ENCODE results near the gene GGT1.
"Not testable (repeated sequence)": the region's sequence is repeated elsewhere in the genome, so short reads cannot be mapped to it uniquely, and the experiment has no call there.

Gene GGT1
- 1.2 to 1.7 (median 1.4) reads per million in 3 donors for total RNA-seq

DNA sequence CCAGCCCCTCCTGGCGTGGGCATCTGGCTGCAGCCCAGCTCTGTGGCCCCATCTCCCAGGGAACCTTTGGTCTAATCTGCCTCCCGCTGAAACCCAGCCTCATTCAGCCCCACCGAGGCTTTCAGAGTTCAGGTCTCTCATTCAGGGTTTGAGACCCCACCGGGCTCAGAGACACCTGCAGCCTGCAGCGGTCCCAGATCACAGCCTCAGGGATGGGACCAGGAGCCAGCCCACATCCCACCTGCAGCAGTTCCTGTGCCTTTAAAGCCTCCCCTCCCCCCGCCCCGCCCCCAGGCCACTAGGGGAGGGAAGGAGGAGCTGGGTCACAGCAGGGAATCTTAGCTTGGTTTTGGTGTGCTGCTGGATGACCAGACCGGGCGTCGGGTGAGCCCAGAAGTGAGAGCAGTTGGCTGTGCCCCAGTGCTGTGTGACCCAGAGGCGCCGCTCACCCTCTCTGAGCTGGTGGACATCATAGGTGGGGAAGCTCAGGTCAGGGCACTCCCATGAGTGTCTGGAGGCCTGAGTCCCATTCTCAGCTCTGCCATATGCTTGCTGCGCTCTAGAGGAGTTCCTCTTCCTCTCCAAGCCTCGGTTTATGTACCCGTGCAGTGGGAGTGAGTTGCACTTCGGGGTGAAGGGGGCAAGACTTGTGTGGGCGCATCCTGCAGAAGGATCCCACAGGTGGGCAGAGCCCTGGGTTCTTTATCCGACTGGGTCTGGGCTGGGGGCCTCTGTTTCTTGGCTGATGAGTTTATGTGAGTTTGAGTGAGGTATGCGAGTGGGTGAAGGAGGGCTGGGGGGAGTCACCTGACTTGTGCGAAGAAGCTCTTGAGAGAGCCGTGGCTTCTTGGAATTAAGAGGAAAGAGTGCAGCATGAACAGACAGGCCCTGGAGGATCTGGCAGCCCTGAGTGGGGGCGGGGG, at the start of gene GGT1:
Gene GGT1 (plus strand): TSS at position 347 of the 923 bp plus-strand sequence. CDS start 7,889 bp downstream, outside the sequence.
- not testable (repeated sequence) for DNase-seq; H3K9me3 ChIP-seq (ENCODE audit: control insufficient read depth, low read length); H3K36me3 ChIP-seq (ENCODE audit: control insufficient read depth, insufficient read depth, low read length); H3K27ac ChIP-seq (ENCODE audit: insufficient read depth, low read length, poor library complexity, severe bottlenecking); H3K4me3 ChIP-seq (ENCODE audit: insufficient read depth, low read depth, low read length, poor library complexity, severe bottlenecking); H3K4me1 ChIP-seq (ENCODE audit: control insufficient read depth, insufficient read depth, low read length, poor library complexity, severe bottlenecking); H3K27me3 ChIP-seq (replicated peaks; ENCODE audit: control insufficient read depth, insufficient read depth, low read length, poor library complexity, severe bottlenecking)

DNA sequence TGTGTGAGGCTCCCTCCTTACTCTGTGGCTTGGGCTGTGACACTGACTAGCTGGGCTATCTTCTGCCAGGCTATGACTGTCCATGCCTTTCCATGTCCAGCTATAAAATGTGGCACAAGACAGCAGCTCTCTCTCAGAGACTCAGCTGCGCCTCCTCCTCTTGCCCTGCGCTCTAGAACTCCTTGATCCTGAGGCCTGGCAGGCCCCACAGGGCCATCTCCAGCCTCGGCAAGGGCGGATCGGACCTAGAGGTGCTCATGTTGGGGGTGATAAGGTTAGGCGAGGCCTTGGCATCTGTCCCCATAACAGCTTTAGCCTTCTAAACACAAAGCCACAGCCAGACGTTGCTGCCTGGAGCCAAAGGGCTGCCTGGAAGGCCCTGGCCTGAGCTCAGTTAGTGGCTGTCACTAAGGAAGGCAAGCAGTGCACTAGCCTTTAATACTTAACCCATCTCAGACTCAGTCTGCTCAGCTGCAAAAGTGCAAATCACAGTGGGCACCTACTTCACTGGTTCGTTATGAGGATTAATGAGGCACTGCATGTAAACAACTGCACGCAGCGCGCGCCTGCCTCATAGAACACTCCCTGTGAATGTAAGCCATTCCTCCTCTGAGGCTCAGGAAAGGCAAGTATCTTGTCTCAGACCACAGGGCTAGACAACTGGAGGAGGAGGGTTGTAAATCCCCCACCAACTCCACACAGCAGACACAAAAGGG, 49.2 kb upstream of the GGT1 start:
- no peaks in the 10 kb centered on the region for H3K9me3 ChIP-seq (ENCODE audit: control insufficient read depth, low read length)
- DNase-seq = no peak
- peak overlapping the region; percentile 95 for H3K4me3 ChIP-seq (ENCODE audit: insufficient read depth, low read depth, low read length, poor library complexity, severe bottlenecking)
- H3K36me3 ChIP-seq (ENCODE audit: control insufficient read depth, insufficient read depth, low read length) = peaks cover 12% of the 10 kb centered on the region
- no peaks in the 10 kb centered on the region for H3K27me3 ChIP-seq (replicated peaks; ENCODE audit: control insufficient read depth, insufficient read depth, low read length, poor library complexity, severe bottlenecking)
- peaks cover 25% of the 10 kb centered on the region for H3K4me1 ChIP-seq (ENCODE audit: control insufficient read depth, insufficient read depth, low read length, poor library complexity, severe bottlenecking)
- H3K27ac ChIP-seq (ENCODE audit: insufficient read depth, low read length, poor library complexity, severe bottlenecking) = peak overlapping the region; percentile 81

DNA sequence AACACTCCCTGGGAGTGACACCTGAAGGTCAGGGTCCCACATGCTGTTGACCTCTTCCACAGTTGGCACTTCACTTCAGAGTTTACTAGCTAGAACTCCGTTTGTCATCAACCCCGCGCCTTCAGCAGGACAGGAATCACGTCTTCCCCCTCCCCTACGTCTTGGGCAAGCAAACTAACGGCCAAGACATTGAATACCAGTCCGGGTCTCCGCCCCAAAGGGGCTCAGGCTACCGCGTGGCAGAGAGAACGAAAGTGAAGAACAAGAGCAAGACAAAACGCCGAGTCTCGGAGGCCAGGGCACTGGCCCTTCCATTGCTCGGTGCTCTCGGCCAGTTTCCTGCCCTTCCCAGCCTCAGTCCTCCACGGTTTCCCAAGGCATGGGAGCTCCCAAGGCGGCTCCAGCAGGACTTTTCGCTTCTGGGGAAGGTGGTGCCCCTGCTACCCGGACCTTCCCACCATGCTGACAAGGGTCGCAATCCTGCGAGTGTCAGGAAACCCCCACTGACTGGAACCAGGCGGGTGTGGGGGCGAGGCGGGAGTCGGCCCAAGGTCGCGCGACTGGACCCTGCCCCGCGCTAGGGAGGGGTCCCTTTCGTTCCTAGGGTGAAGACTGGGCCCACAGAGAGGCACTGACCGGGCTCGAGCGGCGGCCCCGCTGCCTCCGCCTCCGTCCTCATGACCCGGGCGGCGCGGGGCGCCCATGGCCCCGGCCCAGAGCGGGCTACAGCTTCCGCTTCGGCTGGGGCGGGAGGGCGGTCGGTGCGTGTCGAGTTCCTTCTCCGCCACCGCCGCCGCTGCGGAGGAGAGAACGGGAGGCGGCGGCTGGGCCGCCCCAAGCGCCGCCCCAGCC, 48.5 kb upstream of the GGT1 start, which contains the start of gene GUCD1:
Gene GUCD1 (minus strand): TSS at position 826 of the 852 bp plus-strand sequence. CDS start 147 bp downstream, at position 679.
- Histone ChIP-seq H3K27ac (ENCODE audit: insufficient read depth, low read length, poor library complexity, severe bottlenecking) (peak within 1 kb of the TSS; percentile 97), H3K4me3 (ENCODE audit: insufficient read depth, low read depth, low read length, poor library complexity, severe bottlenecking) (peak within 1 kb of the TSS; percentile 95), H3K27me3 (replicated peaks; ENCODE audit: control insufficient read depth, insufficient read depth, low read length, poor library complexity, severe bottlenecking) (no peaks in the 10 kb centered on the region), H3K4me1 (ENCODE audit: control insufficient read depth, insufficient read depth, low read length, poor library complexity, severe bottlenecking) (peaks cover 25% of the 10 kb centered on the region), H3K9me3 (ENCODE audit: control insufficient read depth, low read length) (no peaks in the 10 kb centered on the region), H3K36me3 (ENCODE audit: control insufficient read depth, insufficient read depth, low read length) (peaks cover 12% of the 10 kb centered on the region)
- DNase-seq = peak in 1 of 3 donors; percentile 16

- peaks cover 25% of the 10 kb centered on the region for H3K4me1 ChIP-seq (ENCODE audit: control insufficient read depth, insufficient read depth, low read length, poor library complexity, severe bottlenecking)
- peak within 1 kb of the TSS; percentile 95 for H3K4me3 ChIP-seq (ENCODE audit: insufficient read depth, low read depth, low read length, poor library complexity, severe bottlenecking)
- no peaks in the 10 kb centered on the region for H3K9me3 ChIP-seq (ENCODE audit: control insufficient read depth, low read length)
- DNase-seq = peak; percentile 100
- peaks cover 12% of the 10 kb centered on the region for H3K36me3 ChIP-seq (ENCODE audit: control insufficient read depth, insufficient read depth, low read length)
- peak within 1 kb of the TSS; percentile 97 for H3K27ac ChIP-seq (ENCODE audit: insufficient read depth, low read length, poor library complexity, severe bottlenecking)
- no peaks in the 10 kb centered on the region for H3K27me3 ChIP-seq (replicated peaks; ENCODE audit: control insufficient read depth, insufficient read depth, low read length, poor library complexity, severe bottlenecking)
Observed at GRCh38 chr22:24555165-24556039, 47.6 kb upstream of the GGT1 start, which contains the start of gene SNRPD3. SNRPD3 (plus strand) TSS chr22:24555999; CDS start chr22:24557675, 1,676 bp downstream.

- H3K36me3 ChIP-seq (ENCODE audit: control insufficient read depth, insufficient read depth, low read length) = peaks cover 27% of the 10 kb centered on the region
- no peak for DNase-seq
- H3K4me1 ChIP-seq (ENCODE audit: control insufficient read depth, insufficient read depth, low read length, poor library complexity, severe bottlenecking) = peaks cover 22% of the 10 kb centered on the region
- H3K9me3 ChIP-seq (ENCODE audit: control insufficient read depth, low read length) = no peaks in the 10 kb centered on the region
- no peaks in the 10 kb centered on the region for H3K27me3 ChIP-seq (replicated peaks; ENCODE audit: control insufficient read depth, insufficient read depth, low read length, poor library complexity, severe bottlenecking)
- no peak overlapping the region for H3K4me3 ChIP-seq (ENCODE audit: insufficient read depth, low read depth, low read length, poor library complexity, severe bottlenecking)
- H3K27ac ChIP-seq (ENCODE audit: insufficient read depth, low read length, poor library complexity, severe bottlenecking) = no peak overlapping the region
Observed at GRCh38 chr22:24559471-24559870, 43.5 kb upstream of the GGT1 start.

DNA sequence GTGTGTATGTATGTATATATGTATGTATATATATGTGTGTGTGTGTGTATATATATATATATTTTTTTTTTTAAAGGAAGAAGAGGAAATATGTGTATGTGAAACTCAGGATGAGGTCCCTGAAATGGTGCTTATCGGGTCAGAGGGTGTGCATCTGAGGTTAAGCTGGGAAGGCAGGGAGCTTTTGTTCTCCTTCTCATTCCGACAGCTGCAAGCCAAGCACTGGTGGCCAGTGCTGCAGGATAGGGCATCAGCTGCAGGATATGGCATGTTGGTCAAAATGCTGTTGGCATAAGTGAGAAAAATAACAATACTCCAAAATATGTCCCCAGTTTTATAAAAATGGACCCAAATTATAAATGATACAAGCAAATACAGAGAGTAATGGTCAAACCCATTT, 39.7 kb upstream of the GGT1 start:
- Histone ChIP-seq H3K9me3 (ENCODE audit: control insufficient read depth, low read length) (no peaks in the 10 kb centered on the region), H3K4me3 (ENCODE audit: insufficient read depth, low read depth, low read length, poor library complexity, severe bottlenecking) (no peak overlapping the region), H3K27me3 (replicated peaks; ENCODE audit: control insufficient read depth, insufficient read depth, low read length, poor library complexity, severe bottlenecking) (no peaks in the 10 kb centered on the region), H3K36me3 (ENCODE audit: control insufficient read depth, insufficient read depth, low read length) (peaks cover 40% of the 10 kb centered on the region), H3K4me1 (ENCODE audit: control insufficient read depth, insufficient read depth, low read length, poor library complexity, severe bottlenecking) (peaks cover 8% of the 10 kb centered on the region), H3K27ac (ENCODE audit: insufficient read depth, low read length, poor library complexity, severe bottlenecking) (no peak overlapping the region)
- DNase-seq = no peak

GRCh38 chr22:24564376-24565058, 38.5 kb upstream of the GGT1 start:
- Histone ChIP-seq H3K36me3 (ENCODE audit: control insufficient read depth, insufficient read depth, low read length) (peaks cover 45% of the 10 kb centered on the region), H3K27me3 (replicated peaks; ENCODE audit: control insufficient read depth, insufficient read depth, low read length, poor library complexity, severe bottlenecking) (no peaks in the 10 kb centered on the region), H3K9me3 (ENCODE audit: control insufficient read depth, low read length) (no peaks in the 10 kb centered on the region), H3K4me3 (ENCODE audit: insufficient read depth, low read depth, low read length, poor library complexity, severe bottlenecking) (no peak overlapping the region), H3K27ac (ENCODE audit: insufficient read depth, low read length, poor library complexity, severe bottlenecking) (no peak overlapping the region), H3K4me1 (ENCODE audit: control insufficient read depth, insufficient read depth, low read length, poor library complexity, severe bottlenecking) (peaks cover 8% of the 10 kb centered on the region)
- no peak for DNase-seq

DNA sequence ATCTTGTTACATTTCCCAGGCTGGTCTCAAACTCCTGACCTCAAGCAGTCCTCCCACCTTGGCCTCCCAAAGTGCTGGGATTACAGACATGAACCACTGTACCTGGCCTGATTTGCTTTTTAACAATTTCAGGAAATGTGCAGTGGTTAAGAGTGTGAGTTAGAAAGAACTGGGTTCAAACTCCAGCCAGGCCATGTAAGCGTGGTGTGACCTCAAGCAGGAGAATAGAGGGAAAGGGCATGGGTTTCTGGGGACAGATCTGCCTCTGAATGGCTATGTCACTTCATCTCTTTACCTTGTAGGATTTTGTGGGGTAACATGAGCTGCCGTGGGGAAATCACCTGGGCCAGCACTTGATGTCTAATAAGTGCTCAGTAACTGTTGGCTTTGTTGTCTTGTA, 37.9 kb upstream of the GGT1 start:
- Histone ChIP-seq H3K4me3 (ENCODE audit: insufficient read depth, low read depth, low read length, poor library complexity, severe bottlenecking) (no peak overlapping the region), H3K27me3 (replicated peaks; ENCODE audit: control insufficient read depth, insufficient read depth, low read length, poor library complexity, severe bottlenecking) (no peaks in the 10 kb centered on the region), H3K27ac (ENCODE audit: insufficient read depth, low read length, poor library complexity, severe bottlenecking) (no peak overlapping the region), H3K9me3 (ENCODE audit: control insufficient read depth, low read length) (no peaks in the 10 kb centered on the region), H3K4me1 (ENCODE audit: control insufficient read depth, insufficient read depth, low read length, poor library complexity, severe bottlenecking) (peaks cover 8% of the 10 kb centered on the region), H3K36me3 (ENCODE audit: control insufficient read depth, insufficient read depth, low read length) (peaks cover 50% of the 10 kb centered on the region)
- DNase-seq = no peak
